ENCODE results near the gene ARSI.

The ARSI gene

DNA sequence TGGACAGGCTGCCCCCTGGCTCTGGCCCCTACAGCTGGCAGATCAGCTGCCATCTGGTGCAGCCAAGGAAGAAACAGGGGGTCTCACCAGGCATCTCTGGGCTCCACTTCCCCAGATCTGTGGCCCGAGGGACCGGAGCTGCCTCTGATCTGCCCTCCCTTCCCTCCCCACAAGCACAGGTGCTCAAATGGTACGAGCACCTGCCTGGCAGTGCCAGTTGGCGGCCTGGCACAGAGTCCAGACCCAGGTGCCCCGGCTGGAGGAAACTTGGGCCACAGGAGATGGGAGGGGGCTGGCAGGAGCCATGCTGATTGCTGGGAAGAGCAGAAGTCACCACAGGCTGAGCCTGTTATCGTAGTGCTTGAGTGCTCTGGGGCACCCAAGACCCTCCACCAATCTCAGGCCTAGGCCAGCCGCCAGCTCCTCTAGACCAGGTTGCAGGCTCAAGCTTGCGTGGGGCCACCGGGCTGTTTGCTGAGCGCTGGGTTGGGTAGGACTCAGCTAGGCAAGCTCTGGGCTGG, 8.1 kb downstream of the ARSI start:
- TF ChIP-seq, protein P1, sequence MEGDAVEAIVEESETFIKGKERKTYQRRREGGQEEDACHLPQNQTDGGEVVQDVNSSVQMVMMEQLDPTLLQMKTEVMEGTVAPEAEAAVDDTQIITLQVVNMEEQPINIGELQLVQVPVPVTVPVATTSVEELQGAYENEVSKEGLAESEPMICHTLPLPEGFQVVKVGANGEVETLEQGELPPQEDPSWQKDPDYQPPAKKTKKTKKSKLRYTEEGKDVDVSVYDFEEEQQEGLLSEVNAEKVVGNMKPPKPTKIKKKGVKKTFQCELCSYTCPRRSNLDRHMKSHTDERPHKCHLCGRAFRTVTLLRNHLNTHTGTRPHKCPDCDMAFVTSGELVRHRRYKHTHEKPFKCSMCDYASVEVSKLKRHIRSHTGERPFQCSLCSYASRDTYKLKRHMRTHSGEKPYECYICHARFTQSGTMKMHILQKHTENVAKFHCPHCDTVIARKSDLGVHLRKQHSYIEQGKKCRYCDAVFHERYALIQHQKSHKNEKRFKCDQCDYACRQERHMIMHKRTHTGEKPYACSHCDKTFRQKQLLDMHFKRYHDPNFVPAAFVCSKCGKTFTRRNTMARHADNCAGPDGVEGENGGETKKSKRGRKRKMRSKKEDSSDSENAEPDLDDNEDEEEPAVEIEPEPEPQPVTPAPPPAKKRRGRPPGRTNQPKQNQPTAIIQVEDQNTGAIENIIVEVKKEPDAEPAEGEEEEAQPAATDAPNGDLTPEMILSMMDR (IDR thresholded peaks at IDR 0.05; ENCODE audit: low read depth, low read length), result no peak
- H3K4me3 ChIP-seq (ENCODE audit: low read depth, low read length), result no peak overlapping the region

DNA sequence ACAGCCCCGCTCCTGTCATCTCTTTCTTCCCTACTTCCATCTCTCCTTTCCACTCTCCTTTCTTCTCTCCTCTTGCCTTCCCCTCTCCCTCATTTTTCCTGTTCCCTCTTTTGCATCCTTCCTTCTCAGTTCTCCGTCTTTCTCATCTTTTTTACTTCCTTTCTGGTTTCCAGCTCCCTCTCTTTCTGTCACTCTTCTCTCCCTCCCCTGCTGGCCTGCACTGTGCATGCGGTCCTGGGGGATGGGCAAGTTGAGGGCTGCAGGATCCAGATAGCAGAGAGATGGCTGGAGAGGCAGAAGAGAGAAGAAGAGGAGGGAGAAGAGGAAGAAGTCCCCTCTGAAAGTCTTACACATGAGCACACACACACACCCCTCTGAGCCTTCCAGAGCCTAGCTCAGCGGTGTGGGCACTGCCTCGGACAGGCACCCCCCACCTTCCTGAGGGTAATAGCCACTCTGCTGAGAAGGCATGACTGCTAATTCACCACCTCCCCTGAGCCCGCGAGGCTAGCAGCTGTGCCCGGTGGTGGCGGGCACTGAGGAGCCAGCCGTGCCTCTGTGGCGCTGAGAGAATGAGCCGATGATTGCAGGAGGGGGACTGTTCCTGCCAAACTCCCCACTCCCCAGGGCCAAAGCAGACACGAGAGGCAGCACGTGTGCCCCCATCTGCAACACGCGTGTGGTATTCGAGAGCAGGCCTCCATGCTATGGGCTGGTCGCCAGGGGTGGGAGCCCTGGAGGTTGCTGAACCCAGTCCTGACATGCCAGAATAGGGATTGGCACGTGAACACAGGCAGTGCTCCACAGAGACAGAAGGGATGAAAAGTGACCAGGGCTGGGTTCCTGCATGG, 9.4 kb downstream of the ARSI start:
- H3K4me3 ChIP-seq (ENCODE audit: low read depth, low read length), result no peak overlapping the region
- TF ChIP-seq, protein P1 (IDR thresholded peaks at IDR 0.05; ENCODE audit: low read depth, low read length), result no peak

DNA sequence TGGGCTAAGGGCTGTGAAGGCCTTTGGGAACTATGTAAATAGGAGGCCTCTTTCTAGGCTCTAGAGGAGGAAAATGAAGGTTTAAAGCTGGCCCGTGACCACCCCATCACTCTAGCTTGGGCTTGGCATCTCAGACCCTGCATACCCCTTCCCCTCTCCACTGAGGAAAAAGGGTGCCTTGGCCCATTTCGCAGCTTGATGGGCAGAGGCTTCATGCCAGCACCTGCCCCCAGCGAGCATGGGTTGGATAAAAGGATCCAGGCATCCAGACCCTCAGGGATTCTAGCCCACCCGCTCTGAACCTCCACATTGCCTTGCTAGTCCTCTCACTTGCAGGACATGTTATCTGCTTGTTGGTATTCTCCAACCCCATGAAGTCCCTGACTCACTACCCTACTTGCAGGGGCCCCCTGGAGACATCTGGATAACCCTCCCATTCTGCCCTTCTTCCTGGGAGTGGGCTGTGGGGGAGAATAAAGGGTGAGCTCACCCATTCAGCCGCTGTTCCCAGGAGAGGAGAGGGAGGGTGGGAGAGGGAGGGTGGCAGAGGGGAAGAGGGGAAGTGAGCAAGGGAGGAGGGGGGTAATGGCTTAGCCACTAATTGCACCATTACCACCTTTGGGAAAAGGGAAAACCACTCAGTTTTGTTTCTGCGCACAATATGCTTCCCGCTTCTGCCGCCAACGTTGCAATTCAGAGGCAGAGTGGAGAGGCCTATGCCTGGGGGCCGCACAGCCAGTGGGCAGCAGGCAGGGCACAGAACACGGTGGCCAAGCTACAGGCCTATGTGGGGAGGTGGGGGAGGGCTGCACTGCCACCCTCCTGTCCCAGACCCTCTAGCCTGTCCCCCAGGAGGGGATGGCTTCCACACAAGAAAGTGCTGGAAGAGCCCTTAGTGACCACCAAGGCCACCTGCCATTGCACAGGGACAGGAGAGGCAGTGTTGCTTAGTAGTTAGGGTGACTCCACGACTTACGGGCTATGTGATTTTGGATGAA, 11.0 kb downstream of the ARSI start:
- no peak overlapping the region for H3K4me3 ChIP-seq (ENCODE audit: low read depth, low read length)
- TF ChIP-seq, protein P1 (IDR thresholded peaks at IDR 0.05; ENCODE audit: low read depth, low read length), result no peak

DNA sequence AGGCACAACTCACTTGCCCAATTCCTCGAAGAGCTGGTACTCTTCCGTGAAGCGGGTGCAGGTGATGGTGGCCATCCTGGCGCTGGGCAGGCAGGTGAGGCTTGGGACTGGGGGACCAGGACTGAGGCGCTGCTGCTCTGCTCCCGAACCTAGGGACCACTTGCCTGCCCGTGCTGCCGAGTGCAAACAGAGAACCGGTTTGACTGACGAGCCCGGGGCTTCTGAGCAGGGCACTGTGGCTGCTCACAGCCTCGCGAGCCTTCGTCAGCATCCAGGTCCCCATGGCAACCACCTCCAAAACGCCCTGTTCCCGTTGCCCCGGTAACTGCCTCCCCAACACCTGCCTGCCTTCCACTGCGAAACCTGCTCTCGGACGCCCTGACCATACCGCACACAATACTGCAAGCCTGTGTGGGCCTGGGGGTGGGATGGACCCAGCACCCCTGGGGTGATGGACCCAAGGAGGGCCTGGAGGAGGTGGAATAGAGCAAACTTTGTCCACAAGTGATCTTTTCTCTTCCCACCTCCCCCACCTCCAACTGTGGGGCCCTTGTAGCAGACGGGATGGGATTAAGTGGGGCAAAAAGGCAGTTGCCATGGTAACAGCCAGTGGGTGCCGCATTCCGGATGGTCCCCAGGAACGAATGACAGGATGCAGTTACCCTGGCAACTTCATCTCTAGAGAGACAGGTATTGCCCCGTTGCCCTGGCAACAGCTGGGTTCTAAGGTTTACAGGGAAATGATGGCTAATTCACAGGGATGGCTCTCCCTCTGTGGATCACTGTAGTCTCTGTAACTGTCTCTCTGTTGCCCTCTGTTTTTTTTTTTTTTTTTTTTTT, 12.9 kb downstream of the ARSI start, which contains the start of gene CAMK2A:
TSS of gene CAMK2A (minus strand) at position 223 of the 840 bp plus-strand sequence. CDS start at position 75, 148 bp downstream.
- TF ChIP-seq, protein P1 (IDR thresholded peaks at IDR 0.05; ENCODE audit: low read depth, low read length), result no peak

DNA sequence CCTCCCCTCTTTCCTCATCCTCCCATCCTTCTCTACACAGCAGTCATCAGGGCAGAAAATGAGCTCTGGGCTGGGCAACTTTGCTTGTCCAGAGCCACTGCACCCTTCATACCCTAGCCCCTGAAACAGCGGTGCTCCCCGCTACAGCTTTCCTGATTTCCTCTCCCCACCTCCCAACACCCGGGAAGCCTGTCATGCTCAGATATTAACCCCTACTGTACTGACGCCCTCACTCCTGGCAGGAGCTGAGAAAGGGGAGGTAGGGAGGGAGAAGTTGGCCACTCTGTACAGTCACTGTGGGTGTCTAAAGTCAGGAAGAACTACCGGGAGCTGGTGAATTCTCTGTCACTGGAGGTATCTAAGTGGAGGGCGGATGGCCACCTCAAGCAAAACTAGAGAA, 13.9 kb downstream of the ARSI start:
- H3K4me3 ChIP-seq (ENCODE audit: low read depth, low read length), result no peak overlapping the region
- TF ChIP-seq, protein P1 (IDR thresholded peaks at IDR 0.05; ENCODE audit: low read depth, low read length), result no peak

More for the DNA sequence above, 12.9 kb downstream of the ARSI start, which contains the start of gene CAMK2A:
- H3K4me3 ChIP-seq (ENCODE audit: low read depth, low read length), result no peak within 1 kb of the TSS

DNA sequence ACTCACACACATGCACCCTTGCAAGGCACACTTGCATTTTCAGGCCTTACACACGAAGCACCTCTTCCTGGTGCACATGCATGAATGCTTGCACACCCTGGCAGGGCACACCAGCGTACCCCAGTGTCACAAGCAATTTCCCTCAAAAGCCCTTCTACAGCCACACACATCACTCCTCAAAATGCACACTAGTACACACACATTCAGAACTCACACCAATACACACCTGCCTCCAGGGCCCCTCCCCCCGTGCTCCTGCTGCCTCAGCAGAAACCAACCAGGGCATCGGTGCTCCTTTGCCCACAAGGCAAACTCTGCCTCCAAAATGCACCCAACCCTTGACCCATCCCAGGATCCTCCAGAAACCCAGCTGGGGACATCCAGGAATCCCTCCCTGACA, 14.3 kb downstream of the ARSI start:
- TF ChIP-seq, protein P1 (IDR thresholded peaks at IDR 0.05; ENCODE audit: low read depth, low read length), result no peak
- H3K4me3 ChIP-seq (ENCODE audit: low read depth, low read length), result no peak overlapping the region

All from WI38 (cell line).